GM21367 (cell line): ENCODE data around the gene DDC.
"Not testable (repeated sequence)": the region's sequence is repeated elsewhere in the genome, so short reads cannot be mapped to it uniquely, and the experiment has no call there.

Experiments used
- ATAC-seq: cut with Tn5 transposase; IDR thresholded peaks from one replicate; pipeline ENCODE4 v1.9.1; 2021; ENCODE audit not compliant: unreplicated experiment

Gene DDC

DNA sequence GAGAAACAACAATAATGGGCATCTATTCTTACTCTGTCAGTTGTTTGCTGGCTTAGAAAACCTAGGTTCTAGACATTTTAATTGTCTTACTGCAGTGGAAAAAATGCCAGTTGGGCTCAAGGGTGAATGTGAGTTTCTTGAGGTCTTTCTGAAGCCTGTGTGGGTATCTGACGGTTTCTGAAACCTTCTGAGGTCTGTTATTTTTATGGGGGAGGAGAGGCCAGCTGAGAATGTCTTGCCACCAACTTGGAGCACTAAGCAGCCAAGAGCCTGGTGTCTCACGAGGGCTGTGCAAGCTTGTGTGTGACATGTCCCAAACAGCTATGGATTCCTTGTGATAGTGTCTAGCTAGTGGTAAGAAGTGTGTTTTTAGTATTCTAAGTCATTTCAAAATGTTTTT, 24.2 kb upstream of the DDC start:
- no peak for ATAC-seq

DNA sequence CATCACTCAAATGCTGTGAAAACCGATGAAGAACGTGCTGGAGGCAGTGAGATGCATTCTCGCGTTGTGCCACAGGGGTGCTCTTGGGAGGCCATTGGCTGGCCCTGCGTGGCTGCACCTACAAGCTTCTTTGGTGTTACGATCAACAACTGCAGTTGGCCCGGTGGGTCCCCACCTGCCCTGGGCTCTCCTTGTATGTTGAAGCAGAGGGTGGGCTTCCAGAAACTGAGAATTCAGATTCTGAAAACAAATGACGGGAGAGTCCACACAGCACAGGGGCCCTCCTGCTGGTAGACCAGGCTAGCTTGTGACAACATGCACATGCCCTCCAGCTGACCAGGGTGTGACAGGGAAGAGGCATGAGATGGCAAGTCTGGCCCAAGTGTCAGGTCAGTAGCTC, 23.7 kb upstream of the DDC start:
- no peak for ATAC-seq

DNA sequence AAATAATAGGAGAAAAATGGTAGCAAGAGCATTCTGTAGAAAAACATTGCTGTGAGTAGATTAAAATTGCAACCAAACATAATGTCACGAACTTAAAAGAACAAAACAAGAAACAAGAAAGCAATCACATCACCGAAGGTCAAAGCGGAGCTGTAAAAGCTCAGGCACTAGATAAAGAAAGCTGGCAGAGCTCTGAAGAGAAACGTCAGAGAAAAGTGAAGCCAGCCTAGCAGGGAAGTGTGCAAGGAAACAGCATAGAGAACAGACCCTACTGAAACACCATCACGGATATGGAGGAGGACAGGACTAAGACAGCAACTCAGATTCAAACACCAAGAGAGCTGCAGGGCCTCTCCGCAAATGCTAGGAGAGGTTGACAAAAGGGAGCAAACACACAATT, 22.5 kb upstream of the DDC start:
- no peak for ATAC-seq

DNA sequence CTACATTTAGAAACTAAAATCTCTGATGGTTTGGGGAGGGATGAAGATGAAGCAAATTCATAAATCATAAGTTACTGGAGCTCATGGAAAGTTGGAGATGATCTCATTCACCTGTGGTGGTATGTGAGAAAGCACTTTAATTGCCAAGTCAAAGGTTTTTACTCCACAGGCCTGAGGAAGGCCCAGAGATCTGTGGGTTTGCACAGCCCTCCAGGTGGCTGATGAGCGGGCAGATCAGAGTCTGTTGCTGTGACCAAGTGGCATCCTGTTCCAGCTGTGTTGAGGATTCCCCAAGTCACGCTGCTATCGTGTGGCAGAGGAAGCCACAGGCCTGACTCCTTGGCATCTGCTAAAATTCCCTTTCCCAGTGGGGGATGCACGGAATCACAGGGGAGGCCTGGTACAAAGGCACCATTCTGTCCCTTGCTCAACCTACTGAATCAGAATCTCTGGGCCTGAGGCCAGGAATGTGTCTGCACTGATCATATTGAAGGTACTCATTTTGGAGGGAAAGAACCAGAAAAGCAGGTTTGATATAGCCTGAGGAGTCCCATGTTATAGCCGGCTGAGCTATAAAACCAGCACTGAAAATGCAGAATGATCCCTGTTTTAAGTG, 19.7 kb upstream of the DDC start:
- ATAC-seq: no peak

DNA sequence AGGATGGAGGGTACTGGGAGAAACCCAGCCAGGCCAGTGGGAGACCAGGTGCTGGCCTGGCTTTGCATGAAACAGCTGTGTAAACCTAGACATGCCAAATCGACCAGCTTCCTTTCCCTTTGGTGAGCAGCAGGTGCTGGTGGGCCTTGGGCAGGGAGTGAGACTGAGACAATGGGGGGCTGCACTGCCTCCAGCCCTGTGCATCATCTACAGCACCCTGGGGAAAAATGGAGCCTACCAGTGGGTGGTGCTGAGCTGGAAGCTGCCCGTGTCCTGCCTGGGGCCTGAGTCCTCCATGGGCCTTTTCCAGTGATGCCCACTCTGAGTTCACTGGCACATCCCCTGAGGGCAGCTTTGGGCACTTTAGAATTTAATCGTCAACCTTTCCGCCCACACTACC, 19.2 kb upstream of the DDC start:
- no peak for ATAC-seq

DNA sequence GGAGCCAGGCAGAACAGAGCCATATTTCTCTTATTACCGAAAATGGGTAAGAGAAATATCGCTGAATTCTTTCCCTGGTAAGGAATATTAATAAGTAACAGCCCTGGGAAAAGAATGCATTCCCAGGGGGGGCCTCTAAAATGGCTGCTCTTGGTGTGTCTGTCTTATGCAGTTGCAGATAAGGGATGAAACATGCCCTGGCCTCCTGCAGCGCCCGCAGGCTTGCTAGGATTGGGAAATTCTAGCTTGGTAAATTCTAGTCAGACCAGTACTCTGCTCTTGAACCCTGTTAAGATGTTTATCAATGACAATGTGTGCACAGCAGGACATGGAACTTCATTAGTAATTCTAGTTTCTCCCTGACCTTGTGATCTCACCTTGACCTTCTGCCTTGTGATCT, 18.1 kb upstream of the DDC start:
- ATAC-seq: not testable (repeated sequence)

DNA sequence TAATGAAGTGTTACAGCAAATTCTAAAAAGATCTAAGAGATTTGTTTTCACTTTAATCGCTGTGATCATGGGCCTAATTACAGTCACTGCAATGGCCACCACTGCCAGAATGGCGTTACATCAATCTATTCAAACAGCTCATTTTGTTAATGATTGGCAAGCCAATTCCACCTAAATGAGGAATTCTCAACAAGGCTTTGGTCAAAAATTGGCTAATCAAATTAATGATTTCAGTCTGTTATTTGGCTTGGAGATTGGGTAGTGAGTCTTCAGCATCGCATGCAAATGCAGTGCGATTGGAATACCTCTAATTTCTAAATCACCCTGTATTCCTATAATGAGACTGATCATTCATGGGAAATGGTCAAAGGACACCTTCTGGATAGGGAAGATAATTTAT, 17.1 kb upstream of the DDC start:
- not testable (repeated sequence) for ATAC-seq

DNA sequence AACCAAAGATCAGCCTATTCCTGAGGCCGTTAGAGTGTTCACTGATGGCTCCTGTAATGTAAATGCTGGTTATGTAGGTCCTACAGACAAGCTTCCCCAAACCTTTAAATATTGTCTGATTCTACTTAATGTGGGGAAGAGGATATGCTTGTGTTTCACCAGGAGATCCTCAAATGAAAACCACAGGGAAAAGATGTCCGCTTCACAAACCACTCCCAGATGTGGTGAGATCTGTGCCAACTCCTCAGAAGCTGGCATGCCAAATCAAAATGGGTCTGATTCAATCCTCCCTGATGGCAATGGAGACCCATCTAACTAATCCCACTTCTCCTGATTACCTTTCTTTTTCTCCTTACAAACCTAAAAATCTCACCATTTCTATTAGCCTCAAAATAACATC, 15.5 kb upstream of the DDC start:
- not testable (repeated sequence) for ATAC-seq

DNA sequence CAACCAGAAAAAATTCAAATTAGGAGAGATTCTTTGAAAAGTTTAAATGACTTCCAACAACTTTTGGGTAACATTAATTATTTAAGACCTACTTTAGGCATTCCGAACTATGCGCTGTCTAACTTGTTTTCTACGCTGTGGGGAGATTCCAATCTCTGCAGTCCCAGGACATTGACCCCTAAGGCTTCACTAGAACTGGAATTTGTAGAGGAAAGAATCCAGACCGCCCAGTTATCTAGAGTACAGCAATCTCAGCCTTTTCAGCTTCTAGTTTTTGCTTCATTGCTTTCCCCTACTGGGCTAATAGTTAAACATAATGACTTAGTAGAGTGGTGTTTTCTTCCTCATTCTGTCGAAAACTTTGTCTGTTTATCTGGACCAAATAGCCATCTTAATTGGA, 14.9 kb upstream of the DDC start:
- no peak for ATAC-seq

DNA sequence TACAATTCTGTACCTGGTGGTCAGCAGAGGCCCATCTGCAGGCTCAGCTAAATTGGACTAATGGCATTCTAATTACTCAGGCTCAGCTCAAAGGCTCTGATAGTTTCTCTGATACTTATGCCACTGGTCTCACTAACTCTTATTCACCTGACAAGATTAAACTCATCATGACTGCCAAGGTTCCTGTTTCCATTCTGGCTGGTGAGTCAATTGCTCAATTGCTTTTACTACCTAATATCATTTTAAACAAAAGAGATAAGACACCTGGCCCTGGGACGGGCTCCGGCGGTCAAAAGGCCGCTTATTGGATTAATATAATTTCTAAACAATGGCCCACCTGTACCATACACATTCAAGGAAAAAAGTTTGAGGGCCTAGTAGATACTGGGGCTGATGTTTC, 12.9 kb upstream of the DDC start:
- not testable (repeated sequence) for ATAC-seq

DNA sequence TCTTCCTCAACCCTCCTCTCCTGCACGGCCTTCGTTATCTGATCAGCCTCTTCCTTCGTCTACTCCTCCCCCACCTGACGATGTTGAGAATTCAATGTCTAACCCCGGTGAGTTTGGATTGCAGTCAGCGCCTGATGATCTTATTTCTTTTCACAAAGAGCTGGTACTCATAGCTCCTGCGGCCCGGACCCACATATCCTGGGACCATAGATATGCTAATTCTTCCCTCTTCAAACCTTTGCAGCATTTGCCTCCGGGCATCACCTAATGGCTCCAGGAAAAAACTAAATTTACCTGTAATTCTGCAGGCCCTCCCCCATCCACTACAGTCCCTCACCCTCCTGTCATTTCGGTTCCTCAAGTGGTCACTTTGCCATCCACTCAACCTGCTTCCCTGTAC, 12.4 kb upstream of the DDC start:
- ATAC-seq: no peak

DNA sequence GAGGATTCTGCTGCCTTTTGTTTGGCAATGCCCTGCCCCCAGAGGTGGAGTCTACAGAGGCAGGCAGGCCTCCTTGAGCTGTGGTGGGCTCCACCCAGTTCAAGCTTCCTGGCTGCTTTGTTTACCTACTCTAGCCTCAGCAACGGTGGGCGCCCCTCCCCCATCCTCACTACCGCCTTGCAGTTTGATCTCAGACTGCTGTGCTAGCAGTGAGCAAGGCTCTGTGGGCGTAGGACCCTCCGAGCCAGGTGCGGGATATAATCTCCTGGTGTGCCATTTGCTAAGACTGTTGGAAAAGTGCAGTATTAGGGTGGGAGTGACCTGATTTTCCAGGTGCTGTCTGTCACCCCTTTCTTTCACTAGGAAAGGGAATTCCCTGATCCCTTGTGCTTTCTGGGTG, 11.2 kb upstream of the DDC start:
- not testable (repeated sequence) for ATAC-seq

DNA sequence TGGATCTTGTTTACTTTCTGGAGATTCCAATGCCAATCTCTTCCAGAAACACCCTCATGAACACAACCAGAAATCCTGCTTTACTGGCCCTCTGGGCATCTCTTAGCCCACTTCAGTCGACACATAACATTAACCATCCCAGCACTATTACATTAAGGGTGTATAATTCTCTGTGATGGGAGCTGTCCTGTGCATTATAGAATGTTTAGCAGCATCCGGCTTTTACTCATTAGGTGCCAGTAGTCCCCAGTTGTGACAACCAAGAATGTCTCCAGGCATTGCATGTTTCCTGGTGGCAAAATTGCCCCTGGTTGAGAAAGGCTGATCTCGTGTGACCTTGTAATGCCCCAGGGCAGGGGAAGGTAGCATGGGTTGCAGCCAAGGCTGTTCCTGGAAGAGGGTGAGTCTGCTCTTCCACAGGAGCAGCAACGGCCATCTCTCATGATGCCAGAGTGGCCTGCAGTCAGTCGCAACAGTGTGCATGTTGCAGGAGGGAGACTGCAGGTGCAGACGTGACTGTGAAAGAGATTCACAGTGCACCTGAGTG, 2.6 kb upstream of the DDC start:
- no peak for ATAC-seq

DNA sequence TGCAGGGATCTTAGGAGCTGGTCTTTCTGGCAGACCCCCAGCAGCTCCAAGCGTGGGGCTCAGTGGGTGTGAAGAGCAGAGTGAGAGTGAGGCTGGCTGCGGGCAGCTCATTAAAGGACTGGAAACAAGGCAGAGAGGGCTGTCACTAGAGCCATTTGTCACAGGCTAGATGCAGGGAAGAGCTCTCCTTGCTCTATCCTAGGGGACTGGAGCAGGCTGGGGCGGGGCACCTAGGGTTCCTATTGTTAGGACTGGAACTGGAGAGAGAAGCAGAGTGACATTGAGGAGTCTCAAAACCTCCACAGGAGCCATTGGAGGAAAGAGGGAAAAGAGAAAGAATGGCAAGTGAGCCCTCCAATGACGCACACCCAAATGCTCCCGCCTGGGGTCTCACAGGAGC, 772 bp upstream of the DDC start:
- ATAC-seq: no peak

DNA sequence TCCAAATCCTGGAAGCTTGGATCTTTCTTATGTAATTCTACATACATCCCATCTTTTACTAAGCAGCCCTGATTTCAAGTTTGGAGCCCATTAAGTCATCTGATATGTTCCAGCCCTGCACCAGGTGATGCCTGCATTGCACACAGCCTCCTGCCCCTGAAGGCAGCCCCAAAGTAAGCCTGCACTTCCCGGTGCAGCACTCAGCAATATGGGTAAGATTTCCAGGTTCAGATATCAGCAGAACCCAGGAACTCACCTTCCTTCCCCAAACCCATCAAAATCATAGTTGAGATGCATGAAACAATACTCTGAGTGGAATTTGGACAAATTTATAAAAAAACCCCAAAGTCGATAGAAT, 333 bp upstream of the DDC start:
- ATAC-seq: no peak

DNA sequence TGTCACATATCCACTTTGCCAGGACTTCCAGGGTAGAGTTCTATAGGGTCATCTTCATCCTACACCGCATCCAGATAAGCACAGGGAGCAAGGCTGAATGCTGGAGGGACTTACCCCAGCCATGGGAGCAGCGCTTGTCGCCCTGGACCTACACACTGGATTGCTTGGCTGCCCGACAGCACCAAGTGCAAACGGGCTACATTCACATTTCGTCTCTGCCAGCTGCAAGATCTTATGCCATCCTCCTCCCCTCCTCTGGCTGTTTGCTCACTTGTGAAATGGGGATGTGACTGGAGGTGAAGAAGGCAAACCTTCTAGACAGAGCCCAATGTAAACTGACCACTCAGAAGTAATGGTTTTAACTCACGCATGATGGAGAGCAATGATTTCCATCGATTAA, 1.0 kb downstream of the DDC start:
- ATAC-seq: no peak

DNA sequence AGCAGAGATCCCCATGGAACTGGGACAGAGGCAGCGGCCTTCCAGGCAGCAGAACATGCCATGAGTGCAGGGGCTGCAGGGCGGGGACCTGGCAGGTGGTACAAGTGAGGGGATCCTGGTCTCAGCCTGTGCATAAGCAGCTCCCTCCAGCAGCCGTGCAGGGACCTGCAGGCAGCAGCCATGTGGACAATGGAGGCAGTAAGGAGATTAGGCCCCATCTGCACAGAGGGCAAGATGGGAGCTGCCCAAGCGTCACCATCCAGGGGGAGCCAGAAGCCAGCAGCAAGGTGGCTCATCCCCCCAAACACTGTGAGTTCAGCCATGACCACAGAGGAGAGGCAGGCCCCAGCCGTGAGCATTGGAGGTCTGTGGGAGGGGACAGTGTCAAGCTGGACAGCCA, 3.1 kb downstream of the DDC start:
- ATAC-seq: no peak

DNA sequence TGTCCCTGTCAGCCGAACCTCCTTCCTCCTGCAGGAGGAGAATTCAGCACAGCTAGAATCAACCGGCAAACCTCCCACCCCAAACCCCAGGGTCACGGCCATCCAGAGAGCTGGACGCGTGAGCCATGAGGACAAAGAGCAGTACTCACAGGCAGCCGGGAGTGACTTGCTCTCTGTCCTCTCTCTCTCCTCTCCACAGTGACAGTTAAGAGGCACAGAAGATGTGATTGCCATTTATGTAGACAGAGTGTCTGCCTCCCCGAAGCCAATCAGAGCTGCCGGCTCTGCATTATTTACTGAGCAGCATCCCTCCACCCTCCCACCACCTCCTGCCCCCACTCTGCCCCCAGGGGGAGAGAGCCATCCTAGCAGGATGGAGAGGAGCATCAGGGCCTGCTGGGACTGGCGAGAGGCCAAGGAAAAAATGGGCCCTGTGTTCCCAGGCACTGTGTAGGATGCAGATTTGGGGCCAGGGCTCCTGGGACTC, 4.3 kb downstream of the DDC start:
- ATAC-seq: no peak

DNA sequence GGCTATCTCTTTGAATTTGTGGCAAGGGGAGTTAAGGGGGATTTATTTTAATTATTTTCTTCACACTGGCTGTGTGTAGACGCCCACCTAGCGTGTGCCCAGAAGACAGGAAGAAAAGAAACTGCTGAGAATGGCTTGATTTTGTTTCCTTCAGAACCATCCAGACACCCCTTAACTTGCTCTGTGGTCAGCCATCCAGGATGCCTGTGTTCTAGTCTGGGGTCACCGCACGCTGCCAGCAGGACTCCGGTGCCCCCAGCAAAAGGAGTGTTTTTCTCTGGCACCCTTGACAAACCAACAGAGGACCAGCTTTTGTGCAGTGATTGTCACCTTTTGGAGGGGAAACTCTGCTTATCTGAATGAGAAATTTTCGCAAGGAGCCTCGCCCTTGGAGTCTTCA, 5.3 kb downstream of the DDC start:
- ATAC-seq: no peak

DNA sequence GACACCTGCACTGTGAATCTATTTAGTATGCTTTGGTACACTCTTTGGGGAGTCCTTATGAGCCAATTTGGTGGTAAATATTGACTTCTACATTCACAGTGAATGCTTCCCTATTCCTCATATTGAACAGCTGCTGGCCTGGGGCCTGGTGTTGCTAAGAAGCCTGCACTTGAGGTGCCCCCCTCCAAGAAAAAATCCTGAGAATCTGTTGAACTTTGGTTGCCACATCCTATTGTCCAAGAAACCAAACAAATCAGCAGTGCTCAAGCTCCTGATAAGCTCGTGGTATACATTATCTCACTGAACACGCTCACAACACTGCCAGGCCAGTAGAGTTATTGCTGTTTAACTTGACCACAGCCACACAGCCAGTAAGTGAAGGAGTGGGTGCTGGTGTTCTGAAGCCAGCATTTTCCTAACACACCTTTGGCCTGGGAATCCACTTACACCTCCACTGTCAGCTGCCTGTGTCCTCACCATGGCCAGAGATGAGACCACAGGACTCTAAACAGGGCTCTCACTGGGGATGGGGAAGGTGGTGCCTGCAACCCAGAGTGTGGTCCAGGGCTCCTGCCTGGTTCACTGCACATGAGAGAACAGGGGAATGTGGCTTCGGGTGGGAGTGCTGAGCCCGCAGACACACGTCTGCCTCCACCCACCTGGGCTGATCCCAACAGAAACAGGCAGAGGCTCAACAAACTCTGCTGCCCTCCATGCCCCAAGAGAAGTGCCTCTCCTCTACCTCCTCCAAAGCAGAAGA, 6.7 kb downstream of the DDC start:
- ATAC-seq: no peak

DNA sequence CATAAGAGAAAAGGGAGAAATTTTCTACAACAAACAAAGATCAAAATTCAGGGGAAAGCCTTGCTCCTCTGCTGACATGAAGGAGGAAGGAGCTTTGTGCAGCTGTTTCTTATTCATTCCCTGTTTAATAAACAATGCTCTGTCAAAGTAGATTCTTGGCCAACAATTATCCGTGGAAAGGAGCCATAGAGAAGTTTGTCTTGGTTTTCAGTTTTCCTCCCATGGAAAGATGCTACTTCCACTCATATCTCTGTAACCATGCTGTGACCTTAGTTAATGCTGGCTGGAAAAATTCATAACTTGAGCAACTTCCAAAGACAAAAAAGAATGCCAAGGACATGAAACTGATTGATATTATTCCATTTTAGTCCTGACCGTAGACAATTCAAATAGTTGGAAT, 8.1 kb downstream of the DDC start:
- no peak for ATAC-seq

DNA sequence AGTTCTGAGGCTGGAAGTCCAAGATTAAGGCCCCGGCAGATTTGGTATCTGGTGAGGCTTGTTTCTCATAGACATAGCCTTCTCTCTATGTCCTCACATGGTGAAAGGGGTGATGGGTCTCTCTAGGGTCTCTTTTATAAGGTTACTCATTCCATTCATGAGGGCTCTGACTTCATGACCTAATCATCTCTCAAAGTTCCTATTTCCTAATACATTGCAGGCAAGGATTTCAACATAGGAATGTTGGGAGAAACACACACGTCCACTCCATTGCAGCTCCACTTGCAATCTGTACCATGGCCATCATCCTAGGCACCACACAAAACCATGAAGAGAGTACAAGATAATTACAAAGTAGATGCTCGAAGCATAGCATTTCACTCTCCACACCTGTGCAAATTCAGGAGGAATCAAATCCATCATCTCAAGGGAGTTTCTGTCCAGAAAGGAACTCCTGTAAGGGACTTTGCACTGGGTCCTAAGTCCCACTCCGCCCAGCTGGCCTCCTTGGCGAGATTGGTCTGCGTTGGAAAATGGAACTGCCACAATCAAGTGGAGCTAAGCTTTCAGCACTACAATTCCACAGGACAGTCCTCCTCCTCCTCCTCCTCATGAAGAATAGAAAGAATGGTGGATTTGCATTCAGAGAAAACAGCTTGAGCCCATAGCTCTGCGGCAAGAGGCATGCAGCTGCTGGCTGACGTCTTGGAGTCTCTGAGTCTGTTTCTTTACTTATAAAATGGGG, 8.8 kb downstream of the DDC start:
- ATAC-seq: no peak
